GM10248 (cell line): ENCODE results near the gene GALR1.

Source experiments
- CTCF ChIA-PET: fragments of 300-600 bp; sonication (Branson Sonifier 250); formaldehyde crosslinking; extraction: SDS; loops from one replicate; lab custom pipeline; 2021; ENCODE audit warnings: antibody characterized with exemption; lab: Yijun Ruan, JAX
- POLR2A ChIA-PET: fragments of 350-650 bp; sonication (Branson Sonifier 250); formaldehyde crosslinking; extraction: SDS; loops from one replicate; lab custom pipeline; 2020; ENCODE audit warnings: antibody characterized with exemption; lab: Yijun Ruan, JAX
- DNase-seq: peaks from one replicate; pipeline ENCODE4 v3.0.0; 2012; ENCODE audit errors: extremely low spot score
- TF ChIP-seq, protein P1 (sequence below): IDR thresholded peaks from 2 replicates; pipeline ENCODE4 v1.5.1; 2012; ENCODE audit warnings: mild to moderate bottlenecking, low read depth; ENCODE audit errors: extremely low read depth, missing control alignments, control extremely low read depth

GALR1 gene

DNA sequence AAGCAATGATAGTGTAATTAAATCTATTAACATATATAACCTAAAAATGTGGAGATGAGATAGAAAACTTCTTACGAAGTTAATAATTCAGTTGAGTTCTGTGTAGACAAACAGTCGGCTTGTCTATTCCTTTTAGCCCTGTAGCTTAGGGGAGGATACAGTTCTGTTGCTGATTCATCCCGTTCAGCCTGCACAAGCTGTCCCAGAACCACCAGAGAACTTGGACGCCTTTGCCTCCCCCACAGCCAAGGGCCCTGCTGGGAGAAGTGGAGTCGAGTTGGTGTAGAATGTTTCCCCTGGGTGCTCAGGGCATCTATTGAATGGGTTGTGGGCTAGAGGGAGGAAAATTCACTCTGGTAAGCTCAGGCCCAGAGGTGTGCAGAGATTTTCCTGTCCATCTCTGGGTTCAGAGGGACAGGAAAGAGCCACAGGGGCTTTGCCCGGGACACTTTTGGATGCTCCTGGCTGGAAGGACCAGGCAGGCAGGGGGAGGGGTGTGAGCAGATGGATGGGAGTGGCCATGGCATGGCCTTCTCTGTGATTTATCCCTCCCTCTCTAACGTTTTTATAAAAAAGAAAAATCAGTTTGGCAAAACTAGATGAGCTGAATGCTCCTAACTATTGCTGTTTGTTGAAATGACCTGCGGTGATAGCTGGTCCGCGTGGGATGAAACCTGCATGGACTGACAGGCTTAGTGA lies 42.8 kb upstream of the GALR1 start:
- ChIA-PET POLR2A (no interaction called here), CTCF (interaction anchor here (1.5 kb wide), 1 partner anchor 10 kb away, joined by 5 read pairs; no protein-coding TSS in a partner anchor)
- DNase-seq = no peak
- TF ChIP-seq, protein P1, sequence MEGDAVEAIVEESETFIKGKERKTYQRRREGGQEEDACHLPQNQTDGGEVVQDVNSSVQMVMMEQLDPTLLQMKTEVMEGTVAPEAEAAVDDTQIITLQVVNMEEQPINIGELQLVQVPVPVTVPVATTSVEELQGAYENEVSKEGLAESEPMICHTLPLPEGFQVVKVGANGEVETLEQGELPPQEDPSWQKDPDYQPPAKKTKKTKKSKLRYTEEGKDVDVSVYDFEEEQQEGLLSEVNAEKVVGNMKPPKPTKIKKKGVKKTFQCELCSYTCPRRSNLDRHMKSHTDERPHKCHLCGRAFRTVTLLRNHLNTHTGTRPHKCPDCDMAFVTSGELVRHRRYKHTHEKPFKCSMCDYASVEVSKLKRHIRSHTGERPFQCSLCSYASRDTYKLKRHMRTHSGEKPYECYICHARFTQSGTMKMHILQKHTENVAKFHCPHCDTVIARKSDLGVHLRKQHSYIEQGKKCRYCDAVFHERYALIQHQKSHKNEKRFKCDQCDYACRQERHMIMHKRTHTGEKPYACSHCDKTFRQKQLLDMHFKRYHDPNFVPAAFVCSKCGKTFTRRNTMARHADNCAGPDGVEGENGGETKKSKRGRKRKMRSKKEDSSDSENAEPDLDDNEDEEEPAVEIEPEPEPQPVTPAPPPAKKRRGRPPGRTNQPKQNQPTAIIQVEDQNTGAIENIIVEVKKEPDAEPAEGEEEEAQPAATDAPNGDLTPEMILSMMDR = no peak

DNA sequence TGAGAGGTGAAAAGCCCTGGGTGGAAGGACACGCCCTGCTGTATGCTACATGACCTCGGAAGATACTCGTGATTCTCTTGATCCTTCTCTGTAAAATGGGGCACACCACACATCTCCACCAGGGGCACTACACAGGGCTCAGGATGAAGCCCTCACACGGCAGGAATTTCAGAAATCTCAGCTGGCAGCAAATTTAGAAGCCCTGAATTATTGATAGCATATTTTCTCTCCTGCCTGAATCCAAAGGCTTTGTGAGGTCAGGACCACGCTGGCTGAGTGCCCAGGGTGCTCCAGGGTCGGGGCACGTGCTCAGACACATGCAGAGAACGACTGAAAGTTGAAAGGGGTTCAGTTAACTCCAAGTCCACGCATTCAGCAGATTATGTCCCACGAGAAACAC lies 42.1 kb upstream of the GALR1 start:
- CTCF ChIA-PET = interaction anchor here (1.5 kb wide), 1 partner anchor 10 kb away, joined by 5 read pairs; no protein-coding TSS in a partner anchor
- POLR2A ChIA-PET = no interaction called here
- TF ChIP-seq, protein P1 = peak; percentile 34
- DNase-seq = no peak

DNA sequence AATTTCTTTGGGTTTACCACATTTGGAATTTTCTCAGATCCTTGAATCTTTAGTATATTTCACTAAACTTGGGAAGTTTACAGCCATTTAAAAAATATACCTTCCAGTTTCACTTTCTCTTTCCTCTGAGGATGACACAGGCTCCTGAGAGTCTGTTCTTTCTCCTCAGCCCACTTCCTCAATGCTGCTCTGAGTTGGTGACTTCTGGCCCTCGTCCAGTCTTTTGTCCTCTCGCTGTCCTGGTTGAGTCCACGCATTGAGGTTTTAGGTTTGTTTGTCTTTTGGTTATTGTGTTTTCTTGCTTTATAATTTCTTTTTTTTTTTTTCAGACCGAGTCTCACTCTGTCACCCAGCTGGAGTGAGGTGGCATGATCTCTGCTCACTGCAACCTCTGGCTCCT lies 40.7 kb upstream of the GALR1 start:
- CTCF ChIA-PET = interaction anchor here (1.0 to 3.5 kb wide), 3 partner anchors 24 to 406 kb away, joined by 3 to 30 read pairs (median 3); no protein-coding TSS in a partner anchor
- DNase-seq = peak; percentile 71
- POLR2A ChIA-PET = no interaction called here
- TF ChIP-seq, protein P1 = no peak

DNA sequence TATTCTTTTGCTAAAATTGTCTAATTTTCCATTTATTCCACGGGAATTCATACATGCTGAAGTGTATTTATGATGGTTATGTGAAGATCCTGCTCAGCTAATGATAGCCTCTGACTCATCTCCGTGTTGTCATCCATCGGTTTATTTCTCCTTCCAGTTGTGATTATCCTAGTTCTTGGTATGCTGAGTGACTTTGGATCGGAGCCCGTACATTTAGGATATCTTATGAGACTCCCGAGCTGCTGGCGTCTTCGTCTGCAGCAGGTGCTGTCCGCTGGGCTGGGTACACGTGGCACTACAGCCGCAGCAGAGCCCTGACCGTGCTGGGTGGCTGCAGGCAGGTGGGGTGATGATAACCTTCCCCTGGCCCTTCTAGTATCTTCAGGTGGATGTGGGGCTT lies 40.1 kb upstream of the GALR1 start:
- DNase-seq = no peak
- TF ChIP-seq, protein P1 = no peak
- POLR2A ChIA-PET = no interaction called here
- CTCF ChIA-PET = interaction anchor here (1.0 to 4.8 kb wide), 4 partner anchors 25 to 407 kb away, joined by 3 to 48 read pairs (median 16); no protein-coding TSS in a partner anchor

DNA sequence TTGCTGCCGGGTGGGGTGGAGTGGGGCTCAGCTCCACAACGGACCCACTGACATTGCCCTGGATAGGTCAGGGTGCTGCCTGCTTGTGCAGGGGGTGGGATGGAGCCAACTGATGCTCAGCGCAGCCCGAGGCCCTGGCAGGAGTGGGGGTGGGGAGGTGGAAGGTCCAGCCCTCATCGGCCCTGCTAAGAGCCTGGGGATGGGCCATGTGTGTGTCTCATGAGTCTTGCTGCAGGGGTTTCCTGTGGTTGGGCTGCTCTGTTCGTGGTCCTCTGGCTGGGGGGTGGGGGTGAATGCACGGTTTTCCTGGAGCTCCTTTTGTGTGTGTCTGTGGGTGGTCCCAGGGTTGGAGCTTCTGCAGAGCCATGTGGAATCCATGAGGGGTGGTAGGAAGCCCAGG lies 39.4 kb upstream of the GALR1 start:
- TF ChIP-seq, protein P1 = no peak
- POLR2A ChIA-PET = no interaction called here
- CTCF ChIA-PET = interaction anchor here (1.0 to 4.8 kb wide), 8 partner anchors 8 to 408 kb away, joined by 3 to 48 read pairs (median 8); no protein-coding TSS in a partner anchor
- no peak for DNase-seq

DNA sequence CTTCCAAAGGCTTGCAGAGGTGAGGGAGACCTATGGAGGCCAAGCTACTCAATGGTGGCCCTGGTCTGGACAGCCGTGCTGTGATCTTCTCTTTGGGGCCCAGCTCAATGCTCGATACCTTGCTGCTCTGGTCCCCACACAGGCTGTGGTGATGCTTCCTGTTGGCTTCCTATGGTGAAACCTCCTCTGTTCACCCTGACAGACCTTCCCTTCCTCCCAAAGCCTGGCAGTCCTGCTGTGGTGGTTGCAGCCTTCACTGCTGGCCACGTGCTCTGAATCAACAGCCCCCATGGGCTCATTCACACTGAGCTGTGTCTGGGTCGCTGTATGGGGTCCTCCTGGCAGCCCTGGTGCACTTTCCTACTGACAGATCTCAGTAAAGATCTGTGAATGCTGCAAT lies 31.0 kb upstream of the GALR1 start:
- ChIA-PET CTCF (interaction anchor here (1.1 kb wide), 1 partner anchor 41 kb away, joined by 3 read pairs; no protein-coding TSS in a partner anchor), POLR2A (no interaction called here)
- TF ChIP-seq, protein P1 = no peak
- no peak for DNase-seq
